ENCODE data around the gene SLC38A1. TPM values are rescaled to one million over a fixed set of nuclear protein-coding genes. Genes with fewer than 3 reads are reported as not detected.
A peak's percentile ranks its signal among the peaks of the same experiment; 100 is the strongest.

SLC38A1 gene
- total RNA-seq, 4 donors from 2014 or later, result 237 to 472 (median 339) TPM

DNA sequence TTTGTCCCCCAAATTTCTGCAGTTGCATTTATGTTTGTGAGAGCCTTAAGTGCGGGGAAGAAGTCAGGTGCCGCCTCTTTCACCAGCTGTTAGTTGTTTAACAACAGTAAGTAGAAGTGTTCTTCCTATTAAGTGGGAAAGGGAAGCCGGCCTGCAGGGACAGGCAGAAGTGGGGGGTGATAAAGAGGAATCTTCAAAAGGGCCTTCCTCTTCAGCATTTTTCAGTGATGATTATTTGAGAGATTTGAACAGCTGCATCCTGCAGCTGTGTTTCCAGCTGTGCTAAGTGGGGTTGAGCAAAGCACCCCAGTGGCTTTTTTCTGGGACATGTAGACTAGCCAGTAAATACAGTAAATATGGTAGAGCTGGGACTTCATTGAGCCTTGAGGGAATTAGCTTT is 32.1 kb upstream of the SLC38A1 start:
- H3K36me3 ChIP-seq, result no peaks in the 10 kb centered on the region
- in situ Hi-C loops (cut with MboI; ENCODE audit: low sequenced_read_pairs in 4 of 4) (loop anchor here in 2 of 4 donors (10.0 kb wide), 1 partner anchor 176 kb away; no protein-coding TSS in a partner anchor), intact Hi-C loops (cut with DNase I; ENCODE audit: low total_unique reads) (loop anchor here (1.0 kb wide), 1 partner anchor 156 kb away; no protein-coding TSS in a partner anchor)
- DNase-seq, result peak in 1 of 2 donors; percentile 19
- H3K4me1 ChIP-seq, result no peaks in the 10 kb centered on the region
- no peak overlapping the region for H3K4me3 ChIP-seq
- TF ChIP-seq, protein P1, sequence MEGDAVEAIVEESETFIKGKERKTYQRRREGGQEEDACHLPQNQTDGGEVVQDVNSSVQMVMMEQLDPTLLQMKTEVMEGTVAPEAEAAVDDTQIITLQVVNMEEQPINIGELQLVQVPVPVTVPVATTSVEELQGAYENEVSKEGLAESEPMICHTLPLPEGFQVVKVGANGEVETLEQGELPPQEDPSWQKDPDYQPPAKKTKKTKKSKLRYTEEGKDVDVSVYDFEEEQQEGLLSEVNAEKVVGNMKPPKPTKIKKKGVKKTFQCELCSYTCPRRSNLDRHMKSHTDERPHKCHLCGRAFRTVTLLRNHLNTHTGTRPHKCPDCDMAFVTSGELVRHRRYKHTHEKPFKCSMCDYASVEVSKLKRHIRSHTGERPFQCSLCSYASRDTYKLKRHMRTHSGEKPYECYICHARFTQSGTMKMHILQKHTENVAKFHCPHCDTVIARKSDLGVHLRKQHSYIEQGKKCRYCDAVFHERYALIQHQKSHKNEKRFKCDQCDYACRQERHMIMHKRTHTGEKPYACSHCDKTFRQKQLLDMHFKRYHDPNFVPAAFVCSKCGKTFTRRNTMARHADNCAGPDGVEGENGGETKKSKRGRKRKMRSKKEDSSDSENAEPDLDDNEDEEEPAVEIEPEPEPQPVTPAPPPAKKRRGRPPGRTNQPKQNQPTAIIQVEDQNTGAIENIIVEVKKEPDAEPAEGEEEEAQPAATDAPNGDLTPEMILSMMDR (IDR thresholded peaks at IDR 0.05 in 4 of 5, conservative IDR thresholded peaks at IDR 0.05 in 1 of 5), result no peak
- no peak for TF ChIP-seq POLR2A (IDR thresholded peaks at IDR 0.05)
- peak; percentile 27 to 52 for ATAC-seq
- H3K9me3 ChIP-seq, result no peaks in the 10 kb centered on the region
- H3K27ac ChIP-seq, result no peak overlapping the region
- no peaks in the 10 kb centered on the region for H3K27me3 ChIP-seq

DNA sequence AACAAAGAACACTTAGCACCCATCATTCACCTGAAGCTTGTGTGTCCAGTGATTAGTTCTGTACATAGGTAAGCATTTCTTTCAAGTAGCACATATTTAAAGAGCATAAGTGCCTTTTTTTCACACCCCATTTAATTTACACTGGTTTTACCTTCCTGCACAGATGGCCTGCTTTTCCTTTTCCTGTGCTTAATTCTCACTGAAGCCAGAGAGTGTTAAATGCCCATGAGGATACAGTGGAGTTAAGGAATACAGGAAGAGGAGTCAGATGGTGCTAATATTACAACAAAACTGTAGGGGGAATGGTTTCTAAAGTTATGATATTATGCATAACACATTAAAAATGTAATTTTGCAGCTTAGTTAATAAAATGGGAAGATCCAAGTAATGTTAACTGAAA is 31.0 kb upstream of the SLC38A1 start:
- H3K4me3 ChIP-seq, result no peak overlapping the region
- no peak for DNase-seq
- no peak for ATAC-seq
- intact Hi-C loops (cut with DNase I; ENCODE audit: low total_unique reads) (no loop called here), in situ Hi-C loops (cut with MboI; ENCODE audit: low sequenced_read_pairs in 4 of 4) (loop anchor here in 2 of 4 donors (10.0 kb wide), 1 partner anchor 175 kb away; no protein-coding TSS in a partner anchor)
- H3K4me1 ChIP-seq, result no peaks in the 10 kb centered on the region
- H3K27ac ChIP-seq, result no peak overlapping the region
- no peaks in the 10 kb centered on the region for H3K36me3 ChIP-seq
- H3K9me3 ChIP-seq, result no peaks in the 10 kb centered on the region
- TF ChIP-seq, protein P1 (IDR thresholded peaks at IDR 0.05 in 4 of 5, conservative IDR thresholded peaks at IDR 0.05 in 1 of 5), result no peak
- no peak for TF ChIP-seq POLR2A (IDR thresholded peaks at IDR 0.05)
- H3K27me3 ChIP-seq, result no peaks in the 10 kb centered on the region

DNA sequence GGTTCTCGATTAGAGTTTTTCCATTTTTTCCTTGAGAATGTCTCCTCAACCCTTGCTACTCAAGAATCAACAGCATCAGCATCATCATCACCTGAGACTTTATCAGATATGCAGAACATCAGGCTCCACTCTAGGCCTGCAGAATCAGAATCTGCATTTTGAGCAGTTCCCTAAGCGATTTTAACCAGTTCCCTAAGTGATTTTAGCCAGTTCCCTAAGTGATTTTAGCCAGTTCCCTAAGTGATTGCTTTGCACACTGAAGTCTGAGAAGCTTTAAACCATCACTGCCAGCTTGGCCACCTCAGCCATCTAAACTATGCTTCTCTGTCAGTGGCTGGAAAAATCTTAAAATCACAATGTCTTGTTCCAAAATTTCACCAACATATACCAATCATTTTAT is 29.4 kb upstream of the SLC38A1 start:
- intact Hi-C loops (cut with DNase I; ENCODE audit: low total_unique reads), result no loop called here

DNA sequence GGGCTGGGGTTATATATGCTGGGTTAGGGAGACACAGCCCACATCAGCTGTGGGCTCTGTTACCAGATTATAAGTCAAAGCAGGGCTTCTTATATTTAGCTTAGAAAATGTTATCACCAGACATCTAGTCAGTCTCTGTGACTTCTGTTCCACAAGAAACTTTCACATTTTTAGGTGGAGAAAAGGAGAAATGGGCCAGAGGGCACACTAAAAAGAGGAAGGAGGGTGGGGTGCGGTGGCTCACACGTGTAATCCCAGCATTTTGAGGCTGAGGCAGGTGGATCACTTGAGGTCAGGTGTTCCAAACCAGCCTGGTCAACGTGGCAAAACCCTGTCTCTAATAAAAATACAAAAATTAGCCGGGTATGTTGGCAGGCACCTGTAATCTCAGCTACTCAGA is 28.0 kb upstream of the SLC38A1 start:
- ATAC-seq (no peak), DNase-seq (no peak)
- Histone ChIP-seq H3K9me3 (no peaks in the 10 kb centered on the region), H3K27ac (no peak overlapping the region), H3K36me3 (no peaks in the 10 kb centered on the region), H3K4me1 (no peaks in the 10 kb centered on the region), H3K27me3 (no peaks in the 10 kb centered on the region), H3K4me3 (no peak overlapping the region)
- intact Hi-C loops (cut with DNase I; ENCODE audit: low total_unique reads) (no loop called here), in situ Hi-C loops (cut with MboI; ENCODE audit: low sequenced_read_pairs in 4 of 4) (no loop called here)
- TF ChIP-seq POLR2A (IDR thresholded peaks at IDR 0.05), result no peak
- TF ChIP-seq, protein P1 (IDR thresholded peaks at IDR 0.05 in 4 of 5, conservative IDR thresholded peaks at IDR 0.05 in 1 of 5), result no peak

More for the DNA sequence above, 29.4 kb upstream of the SLC38A1 start:
- Histone ChIP-seq H3K27me3 (no peaks in the 10 kb centered on the region), H3K36me3 (no peaks in the 10 kb centered on the region), H3K4me3 (no peak overlapping the region), H3K27ac (no peak overlapping the region), H3K9me3 (no peaks in the 10 kb centered on the region), H3K4me1 (no peaks in the 10 kb centered on the region)
- TF ChIP-seq, protein P1 (IDR thresholded peaks at IDR 0.05 in 4 of 5, conservative IDR thresholded peaks at IDR 0.05 in 1 of 5), result no peak
- TF ChIP-seq POLR2A (IDR thresholded peaks at IDR 0.05), result no peak
- no peak for ATAC-seq
- in situ Hi-C loops (cut with MboI; ENCODE audit: low sequenced_read_pairs in 4 of 4), result no loop called here
- DNase-seq, result no peak
